Astrocyte (in vitro differentiated cells and primary cell): ENCODE results near the gene MAN2A1.

Experiments
- CTCF ChIP-seq: IDR thresholded peaks from 2 replicates; pipeline ENCODE4 v1.5.1; 2011; ENCODE audit warnings: low read depth, mild to moderate bottlenecking, inconsistent platforms, low read length, moderate library complexity; ENCODE audit not compliant: insufficient read depth
- EZH2 ChIP-seq: IDR thresholded peaks from 2 replicates; pipeline ENCODE4 v1.6.1; 2012; ENCODE audit warnings: mild to moderate bottlenecking, low read length, inconsistent platforms; ENCODE audit not compliant: insufficient read depth

GRCh38 chr5:109719978-109720377 lies 30.3 kb downstream of the MAN2A1 start:
- TF ChIP-seq CTCF (no peak), EZH2 (no peak)
